Stimulated activated CD8-positive, alpha-beta memory T cell treated with anti-CD3 and anti-CD28 coated beads, Interleukin-7, amount 100 ng/mL, for 1 hour (primary cell): ENCODE data around the gene GAREM1.
"Not testable (repeated sequence)": the region's sequence is repeated elsewhere in the genome, so short reads cannot be mapped to it uniquely, and the experiment has no call there.

Experiments
- DNase-seq, 2 donors: peaks; one replicate each; pipeline ENCODE4 v3.0.0-alpha.2; 2020; ENCODE audit warnings: low read depth in 2 of 2

The GAREM1 gene

GRCh38 chr18:32291623-32292022 lies 179.1 kb downstream of the GAREM1 start:
- DNase-seq: not testable (repeated sequence)

- DNase-seq: no peak
Observed at GRCh38 chr18:32290810-32291209, 179.9 kb downstream of the GAREM1 start.

DNA sequence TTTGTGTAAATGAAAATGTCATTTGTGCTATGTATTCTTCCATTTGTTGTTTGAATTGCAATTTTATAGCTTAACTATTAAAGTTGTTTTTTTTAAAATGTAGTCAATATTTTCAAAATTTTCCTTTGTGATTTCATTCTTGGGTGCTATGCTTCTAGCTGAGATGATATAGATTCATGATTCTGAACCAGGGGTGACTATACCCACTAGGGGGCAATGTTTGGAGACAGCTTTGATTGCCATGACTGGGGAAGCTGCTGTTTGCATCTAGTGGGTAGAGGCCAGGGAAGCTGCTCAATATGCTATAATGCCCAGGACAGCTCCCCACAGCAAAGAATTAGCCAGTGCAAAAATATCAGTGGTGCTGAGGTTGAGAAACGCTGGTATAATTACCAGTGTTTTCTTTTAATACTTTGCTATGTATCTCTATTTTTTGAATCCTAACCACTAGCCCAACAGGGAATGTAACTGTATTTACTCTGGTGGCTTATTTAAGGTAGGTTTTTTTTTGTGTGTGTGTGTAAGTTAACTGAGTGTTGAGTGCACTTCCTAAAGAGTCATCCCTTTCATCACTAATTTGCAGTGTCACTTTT lies 181.1 kb downstream of the GAREM1 start:
- no peak for DNase-seq

DNA sequence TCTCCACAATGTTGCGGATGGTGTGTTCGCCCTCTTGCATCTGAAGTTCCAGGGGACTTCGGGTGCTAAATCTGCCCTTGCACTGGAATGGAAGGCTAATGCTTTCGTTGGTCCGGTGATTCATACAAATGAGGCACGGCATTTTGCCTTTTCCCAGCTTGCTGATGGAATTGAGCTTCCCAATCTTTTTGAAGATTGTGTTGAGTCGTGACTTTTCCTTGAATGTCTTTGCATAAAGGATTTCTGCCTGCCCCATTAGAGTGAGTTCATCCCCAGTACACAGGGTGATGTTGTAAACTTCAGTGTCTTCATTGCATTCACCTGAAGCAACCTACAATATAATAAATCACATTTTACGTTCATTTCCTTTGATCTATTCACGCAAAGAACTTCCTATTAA lies 182.8 kb downstream of the GAREM1 start:
- DNase-seq: no peak

- DNase-seq: no peak
Observed at GRCh38 chr18:32287249-32287648, 183.4 kb downstream of the GAREM1 start.

DNA sequence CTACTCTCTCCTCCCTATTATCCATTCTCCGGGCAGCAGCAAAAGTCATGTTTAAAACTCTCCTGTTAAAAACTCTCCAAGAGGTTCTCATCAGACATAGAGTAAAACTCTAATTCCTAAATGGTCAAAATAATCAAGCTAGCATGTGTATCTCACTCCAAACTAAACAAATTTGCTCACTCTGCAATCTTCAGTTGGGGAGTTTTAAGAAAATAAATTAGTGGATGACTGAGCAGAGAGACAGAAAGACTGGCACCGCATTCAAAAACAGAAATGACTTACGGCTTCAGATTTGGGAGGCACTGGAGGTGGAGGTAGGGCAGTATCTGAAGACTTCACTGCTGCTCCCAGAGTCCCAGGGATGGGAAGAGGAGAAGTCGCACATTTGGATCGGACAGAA lies 183.9 kb downstream of the GAREM1 start:
- DNase-seq: no peak

DNA sequence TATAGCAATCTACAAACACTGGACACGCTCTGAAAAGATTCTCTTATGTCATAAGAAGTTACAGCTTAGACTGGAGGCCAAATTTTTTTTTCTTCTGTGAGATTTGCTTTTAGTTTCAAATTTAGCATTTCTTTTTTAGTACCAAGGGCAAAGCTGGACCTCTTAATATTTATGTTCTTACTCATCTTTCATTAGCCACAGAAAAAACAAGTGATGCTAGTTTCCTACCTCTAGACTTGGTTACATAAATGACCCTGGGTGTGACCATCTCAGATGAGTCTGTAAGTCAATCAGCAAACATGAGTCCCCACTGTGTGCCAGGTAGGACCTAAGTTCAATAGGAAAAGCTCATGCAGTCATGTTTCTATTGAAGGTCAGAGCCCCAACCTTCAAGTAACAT lies 186.4 kb downstream of the GAREM1 start:
- DNase-seq: no peak

DNA sequence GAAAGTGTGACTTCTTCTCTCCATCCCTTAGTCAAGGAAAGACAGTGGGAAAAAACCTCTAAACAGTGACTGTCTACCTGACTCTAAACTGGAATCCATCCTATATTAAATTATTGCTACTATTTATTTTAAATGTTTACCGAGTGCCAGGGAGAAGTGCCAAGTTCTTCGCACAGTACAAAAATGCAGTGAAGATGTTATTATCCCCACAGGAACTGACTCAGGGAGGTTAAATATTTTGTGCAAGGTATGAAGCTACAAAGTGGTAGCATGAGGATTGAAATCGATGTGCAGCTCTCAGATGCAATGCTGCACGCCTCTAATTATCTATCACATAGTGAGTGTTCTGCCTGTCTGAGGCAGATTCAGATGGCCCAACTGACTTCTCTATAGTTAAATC lies 189.8 kb downstream of the GAREM1 start:
- no peak for DNase-seq

DNA sequence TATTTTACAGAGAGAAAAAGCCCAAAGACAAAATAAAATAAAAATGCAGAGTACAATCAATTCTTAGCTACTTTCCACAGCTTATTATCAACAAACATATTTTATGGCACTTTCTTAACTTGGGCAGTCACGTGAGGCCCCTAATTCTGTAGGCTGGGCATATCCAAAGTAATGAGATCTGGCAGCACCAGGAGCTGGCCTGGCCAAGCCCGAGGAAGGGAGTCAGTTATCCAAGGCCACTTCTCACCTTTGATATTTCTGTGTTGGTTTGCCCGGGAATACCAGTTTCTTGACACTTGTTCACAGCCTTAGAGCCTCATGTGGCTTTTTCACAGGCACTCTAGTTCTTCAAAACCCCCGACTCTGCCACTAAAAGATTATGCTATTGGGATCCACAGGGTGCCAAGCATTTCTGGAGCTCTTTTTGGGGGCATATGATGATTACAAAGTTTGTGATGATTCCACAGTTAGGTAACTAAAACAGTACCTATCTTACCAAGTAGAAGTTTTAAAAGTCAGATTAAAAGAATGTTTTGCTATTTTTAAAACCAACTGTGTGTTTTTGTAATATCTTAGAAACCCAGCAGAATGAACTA lies 190.4 kb downstream of the GAREM1 start:
- no peak for DNase-seq

GRCh38 chr18:32278177-32278799 lies 192.4 kb downstream of the GAREM1 start:
- no peak for DNase-seq

DNA sequence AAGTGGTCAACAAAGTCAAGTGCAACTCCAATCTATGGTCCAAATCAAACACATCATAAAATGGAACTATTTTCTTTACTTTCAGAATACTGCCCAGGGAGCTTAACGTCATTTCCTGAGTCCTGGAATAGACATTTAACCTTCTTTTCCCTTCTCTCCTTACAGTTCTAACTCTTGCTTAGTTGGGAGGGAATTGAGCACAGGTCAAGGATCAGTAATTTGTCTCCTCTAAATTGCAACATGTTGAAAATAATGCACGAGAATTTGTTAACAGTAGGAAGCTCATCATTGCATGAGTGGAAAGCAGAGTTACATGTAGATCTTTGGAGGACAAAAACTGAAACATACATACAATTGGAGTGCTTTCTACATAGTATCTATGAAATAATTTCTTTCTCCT lies 193.1 kb downstream of the GAREM1 start:
- DNase-seq: no peak

GRCh38 chr18:32276906-32277305 lies 193.8 kb downstream of the GAREM1 start:
- DNase-seq: no peak

DNA sequence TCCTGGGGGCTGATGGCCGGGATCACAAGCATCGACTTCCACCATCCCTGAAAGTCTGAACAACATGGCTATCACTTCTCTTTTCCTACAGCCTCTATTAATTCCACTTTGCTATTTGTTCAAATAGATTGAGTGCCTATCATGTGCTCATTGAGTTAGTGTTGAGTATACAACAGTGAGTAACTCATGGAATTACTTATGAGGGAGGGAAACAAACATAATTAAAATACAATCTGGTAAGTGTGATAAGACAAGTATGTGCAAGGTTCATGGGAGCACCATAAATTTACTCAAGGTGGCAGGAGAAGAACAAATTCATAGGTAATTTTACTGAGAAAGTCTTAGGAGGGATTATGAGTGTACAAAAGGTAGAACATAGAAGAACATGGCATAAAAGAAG lies 194.4 kb downstream of the GAREM1 start:
- DNase-seq: no peak

GRCh38 chr18:32275221-32275620 lies 195.5 kb downstream of the GAREM1 start:
- DNase-seq: no peak

GRCh38 chr18:32274307-32274706 lies 196.4 kb downstream of the GAREM1 start:
- DNase-seq: no peak

DNA sequence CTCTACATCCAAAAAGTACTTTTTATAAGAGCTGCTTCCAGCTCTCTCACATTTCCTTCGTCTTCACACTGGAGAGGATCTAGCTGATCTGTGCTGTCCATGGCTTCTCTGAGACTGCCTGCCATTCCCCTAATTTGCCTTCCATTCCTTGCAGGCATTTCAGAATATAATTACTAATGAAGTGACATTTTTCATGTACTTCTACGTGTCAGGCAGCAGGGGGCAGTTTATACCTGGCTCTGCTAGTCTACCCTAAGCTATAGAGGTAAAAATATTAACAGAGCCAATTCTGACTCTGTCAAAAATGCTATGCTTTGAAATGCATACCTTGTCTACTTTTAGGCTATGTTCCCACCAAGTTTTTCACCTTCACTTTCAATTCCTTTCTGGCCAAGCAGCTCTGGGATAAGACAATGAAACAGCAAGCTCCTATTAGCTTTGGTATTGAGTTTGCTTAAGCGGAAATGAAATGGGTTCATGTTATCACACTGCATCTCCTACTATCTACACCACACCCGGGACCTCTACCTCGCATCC lies 198.9 kb downstream of the GAREM1 start:
- no peak for DNase-seq

GRCh38 chr18:32270341-32270740 lies 200.3 kb downstream of the GAREM1 start:
- DNase-seq: no peak

- no peak for DNase-seq
Observed at GRCh38 chr18:32267463-32267862, 203.2 kb downstream of the GAREM1 start.

DNA sequence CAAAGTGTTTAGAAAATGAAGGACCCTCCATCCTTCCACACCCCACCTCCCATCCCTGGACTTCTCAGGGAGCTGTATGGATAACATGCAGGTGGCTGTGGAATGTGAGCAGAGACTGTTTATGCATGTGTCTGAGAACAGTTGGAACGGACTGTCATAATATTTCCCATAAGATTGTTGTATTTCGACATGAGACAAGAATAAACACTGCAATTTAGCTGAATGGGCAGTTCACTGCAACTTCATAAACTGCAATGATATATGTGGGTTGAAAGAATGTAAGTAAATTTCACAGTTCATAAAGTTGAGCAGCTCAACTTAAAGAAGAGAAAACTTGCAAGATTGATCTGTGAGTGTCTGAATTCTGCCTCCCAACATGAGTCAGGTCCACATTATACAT lies 206.3 kb downstream of the GAREM1 start:
- DNase-seq: no peak

DNA sequence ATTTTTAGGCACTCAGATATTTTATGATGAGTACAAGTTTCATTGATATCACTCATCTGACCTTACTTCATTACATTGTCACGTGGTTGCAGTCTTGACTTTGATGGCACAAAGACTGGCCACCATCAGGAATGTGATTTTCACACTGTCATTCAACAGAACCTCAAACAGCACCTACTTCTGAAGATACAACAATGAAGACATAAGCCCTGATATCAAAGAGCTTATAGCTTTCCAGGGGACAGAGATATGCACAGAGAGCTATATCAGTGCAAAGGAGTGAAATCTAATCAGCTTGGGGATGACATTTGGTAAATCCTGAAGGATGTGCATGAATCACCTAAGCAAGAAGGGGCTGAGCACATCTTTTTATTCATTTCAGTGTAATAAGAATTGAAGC lies 208.6 kb downstream of the GAREM1 start:
- no peak for DNase-seq

DNA sequence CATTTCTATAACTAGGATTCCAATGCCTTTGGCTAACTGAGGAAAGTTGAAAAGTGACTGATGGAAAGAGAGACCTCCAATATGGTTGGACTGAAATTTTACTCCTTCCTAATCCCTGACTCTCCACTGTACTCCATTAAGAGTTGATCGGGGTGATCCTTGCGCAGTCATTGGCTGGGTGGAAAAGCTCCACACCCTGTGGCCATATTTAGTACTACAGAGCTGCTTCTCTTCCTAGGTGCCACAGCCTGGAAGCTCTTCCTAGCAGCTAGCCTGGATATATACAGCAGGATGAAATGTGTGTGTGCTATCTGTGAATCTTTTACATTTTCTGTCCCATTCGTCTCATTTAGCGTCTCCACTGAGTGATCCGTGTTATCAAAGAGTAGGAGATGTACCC lies 209.7 kb downstream of the GAREM1 start:
- no peak for DNase-seq

DNA sequence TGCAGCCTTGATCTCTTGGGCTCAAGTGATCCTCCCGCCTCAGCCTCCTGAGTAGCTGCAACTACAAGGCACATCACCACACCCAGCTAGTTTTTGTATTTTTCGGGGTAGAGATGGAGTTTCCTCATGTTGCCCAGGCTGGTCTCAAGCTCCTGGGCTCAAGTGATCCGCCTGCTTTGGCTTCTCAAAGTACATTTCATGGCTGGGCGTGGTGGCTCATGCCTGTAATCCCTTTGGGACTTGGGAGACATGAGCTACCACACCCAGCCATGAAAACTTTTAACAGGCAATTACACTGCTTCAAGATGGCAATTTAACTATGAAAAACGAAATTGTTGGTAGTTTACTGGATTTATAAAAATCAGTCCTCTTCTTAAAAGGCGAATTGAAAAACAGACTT lies 211.1 kb downstream of the GAREM1 start:
- DNase-seq: no peak

GRCh38 chr18:32258558-32259204 lies 212.0 kb downstream of the GAREM1 start:
- no peak for DNase-seq
